ENCODE data around the gene RGS3.
"Not testable (repeated sequence)": the region's sequence is repeated elsewhere in the genome, so short reads cannot be mapped to it uniquely, and the experiment has no call there.

RGS3 gene

DNA sequence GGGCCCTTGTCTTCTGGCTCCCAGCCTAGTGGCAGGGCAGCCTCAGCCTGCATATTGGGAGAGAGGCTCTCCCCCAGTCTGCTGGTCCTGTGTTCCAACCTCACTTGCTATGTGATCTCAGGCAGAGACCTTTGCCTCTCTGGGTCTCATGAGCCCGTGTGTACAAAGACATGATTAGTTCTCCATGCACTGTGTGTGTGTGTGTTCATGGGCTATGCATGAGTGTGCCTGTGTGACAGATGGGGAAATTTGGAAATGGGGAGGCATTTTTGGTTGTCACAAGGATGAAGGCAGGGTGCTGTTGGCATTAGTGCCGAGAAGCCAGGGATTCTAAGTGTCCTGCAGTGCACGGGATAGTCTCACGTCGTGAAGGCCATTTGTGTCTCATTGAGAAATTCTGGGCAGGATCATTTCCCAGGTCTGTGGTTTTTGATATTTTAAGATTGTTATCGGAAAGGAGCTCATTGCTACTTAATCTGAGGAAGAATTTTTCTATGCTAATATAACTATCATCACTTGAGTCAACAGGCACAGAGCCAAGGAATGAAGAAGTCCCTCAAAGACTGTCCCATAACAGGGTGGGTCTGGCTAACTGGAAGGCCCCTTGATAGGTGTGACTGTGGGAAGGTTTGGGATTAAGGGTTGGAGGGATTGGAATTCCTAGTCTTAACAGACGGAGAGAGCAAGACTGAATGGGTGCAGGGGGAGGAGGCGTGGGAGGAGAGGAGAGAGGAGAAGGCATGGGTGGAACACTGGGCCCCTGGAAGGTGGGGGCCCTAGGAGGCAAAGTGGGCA is 168.5 kb downstream of the RGS3 start:
- no peak for DNase-seq (ENCODE audit: low read depth in 4 of 4, low spot score in 1 of 4)

DNA sequence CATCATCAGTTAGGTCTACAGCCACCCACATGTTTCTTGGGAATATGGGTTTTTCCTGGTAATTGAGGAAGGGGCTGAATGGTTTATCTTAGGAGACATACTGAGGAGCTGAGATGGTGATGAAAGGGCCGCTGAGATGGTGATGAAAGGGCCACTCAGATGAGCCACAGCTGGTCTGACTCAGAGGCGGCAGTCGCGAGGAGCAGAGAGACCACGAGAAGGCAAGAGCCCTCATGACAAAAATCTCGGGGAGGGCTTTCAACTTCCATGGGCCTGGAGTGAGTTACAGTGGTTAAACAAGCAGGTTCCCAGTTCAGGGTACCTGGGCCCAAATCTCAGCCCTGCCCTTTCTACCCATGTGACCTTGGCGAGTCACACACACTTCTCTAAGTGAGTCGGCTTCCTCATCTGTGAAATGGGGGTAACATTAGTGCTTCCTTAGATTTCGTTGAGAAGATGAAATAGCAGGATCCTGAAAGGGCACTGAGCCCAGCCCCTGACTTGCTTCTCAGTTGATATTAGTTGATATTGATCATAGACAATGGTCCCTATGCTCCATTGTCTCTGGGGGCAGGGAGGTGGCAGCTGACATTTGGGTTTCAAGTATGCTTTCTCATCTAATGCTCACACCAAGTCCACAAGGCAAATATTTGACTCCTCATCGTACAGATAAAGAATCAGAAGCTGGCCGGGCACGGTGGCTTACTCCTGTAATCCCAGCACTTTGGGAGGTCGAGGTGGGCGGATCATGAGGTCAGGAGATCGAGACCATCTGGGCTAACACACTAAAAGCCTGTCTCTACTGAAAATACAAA is 169.5 kb downstream of the RGS3 start:
- no peak for DNase-seq (ENCODE audit: low read depth in 4 of 4, low spot score in 1 of 4)

DNA sequence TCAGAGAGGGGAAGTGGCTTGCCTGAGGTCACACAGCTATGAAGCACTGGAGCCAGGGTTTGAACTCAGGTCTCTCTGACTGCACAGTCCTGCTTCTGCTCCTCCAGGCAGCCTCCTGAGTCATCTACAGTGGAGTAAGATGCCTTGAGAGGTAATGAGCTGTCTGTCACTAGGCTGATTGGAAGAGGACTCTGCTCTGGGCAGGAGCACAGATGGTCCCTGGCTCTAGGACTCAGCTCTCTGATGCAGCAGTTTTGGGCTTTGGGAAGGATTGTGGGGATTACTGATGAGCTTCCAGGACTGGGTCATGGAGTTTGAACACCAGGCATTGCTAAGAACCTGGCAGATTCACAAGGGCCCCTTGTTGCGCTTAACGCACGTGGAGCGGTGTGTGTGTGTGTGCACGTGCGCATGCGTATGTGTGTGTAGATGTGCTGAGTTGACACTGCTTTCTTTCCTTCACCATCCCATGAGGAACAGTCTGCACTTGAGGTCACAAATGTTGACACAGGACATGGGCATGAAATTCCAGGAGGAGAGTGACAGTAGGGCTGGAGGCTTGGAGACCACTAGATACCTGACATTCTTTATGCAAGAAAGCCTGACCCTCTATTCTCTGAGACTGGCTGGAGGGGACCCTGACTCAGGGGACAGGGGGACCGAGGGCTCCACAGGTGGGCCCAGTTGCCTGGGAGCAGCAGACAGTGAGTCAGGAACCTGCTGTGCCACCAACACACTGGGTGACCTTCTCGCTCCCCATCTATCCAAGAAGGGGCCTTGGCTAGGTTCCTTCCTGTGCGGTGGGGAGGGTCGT is 170.5 kb downstream of the RGS3 start:
- no peak for DNase-seq (ENCODE audit: low read depth in 4 of 4, low spot score in 1 of 4)

DNA sequence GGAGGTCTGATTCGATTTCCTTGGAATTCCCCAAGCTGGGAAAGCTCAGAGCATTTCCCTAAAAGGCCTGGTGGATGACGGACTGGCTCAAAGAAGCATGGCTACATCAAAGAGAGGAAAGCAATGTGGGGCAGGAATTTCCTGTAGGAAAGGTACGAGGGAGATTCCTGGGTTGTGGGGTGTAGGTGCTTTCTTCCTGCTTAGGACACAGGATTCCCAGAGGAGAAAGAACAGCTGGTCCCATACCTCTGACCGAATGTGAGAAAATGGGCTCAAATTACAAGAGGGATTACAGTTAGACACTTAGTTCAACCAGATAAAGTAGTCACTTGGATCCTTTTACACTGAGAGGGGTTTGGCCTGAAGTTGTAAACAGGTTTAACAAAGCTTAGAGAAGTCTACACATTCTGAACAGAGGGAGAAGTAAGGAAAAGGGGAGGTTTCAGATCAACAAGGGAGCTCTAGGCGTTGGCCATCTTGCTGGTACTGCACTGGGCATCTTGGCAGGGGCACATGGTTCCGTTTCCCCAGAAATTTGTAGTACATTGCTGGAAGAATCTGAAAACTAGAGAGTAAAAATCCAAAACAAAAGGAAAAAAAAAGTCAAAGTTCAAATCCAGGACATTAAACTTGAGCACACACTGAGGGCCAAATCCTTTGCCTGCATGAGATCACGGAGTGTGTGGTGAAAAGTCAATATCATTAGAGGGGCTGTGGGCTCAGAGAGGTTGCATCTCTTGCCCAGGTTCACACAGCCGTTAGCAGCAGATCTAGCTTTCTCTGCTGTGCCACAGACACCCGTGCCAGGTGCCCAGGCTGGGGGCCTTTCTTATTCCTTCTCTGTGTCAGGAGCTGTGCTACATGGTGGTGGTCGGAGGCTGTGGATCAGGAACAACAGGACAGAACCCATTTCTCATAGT is 171.3 kb downstream of the RGS3 start:
- no peak for DNase-seq (ENCODE audit: low read depth in 4 of 4, low spot score in 1 of 4)

DNA sequence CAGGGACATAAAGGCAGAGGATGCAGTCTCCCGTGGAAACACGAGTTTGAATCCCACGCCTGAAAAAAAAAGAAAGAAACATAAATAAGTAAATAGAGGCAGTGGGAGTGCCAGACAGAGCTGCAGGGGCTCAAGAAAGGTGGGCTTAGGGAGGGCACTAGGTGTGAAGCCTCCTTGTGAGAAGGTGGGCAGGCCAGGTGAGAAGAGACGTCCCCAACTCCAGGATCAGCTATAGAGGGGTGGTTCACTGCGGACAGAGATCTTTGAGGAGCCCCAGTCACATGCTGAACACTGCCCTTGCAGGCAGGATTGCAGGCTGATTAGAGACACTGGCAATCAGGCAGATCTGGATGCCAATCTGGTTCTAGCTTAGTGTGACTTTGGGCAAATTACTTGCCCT is 172.1 kb downstream of the RGS3 start:
- no peak for DNase-seq (ENCODE audit: low read depth in 4 of 4, low spot score in 1 of 4)

DNA sequence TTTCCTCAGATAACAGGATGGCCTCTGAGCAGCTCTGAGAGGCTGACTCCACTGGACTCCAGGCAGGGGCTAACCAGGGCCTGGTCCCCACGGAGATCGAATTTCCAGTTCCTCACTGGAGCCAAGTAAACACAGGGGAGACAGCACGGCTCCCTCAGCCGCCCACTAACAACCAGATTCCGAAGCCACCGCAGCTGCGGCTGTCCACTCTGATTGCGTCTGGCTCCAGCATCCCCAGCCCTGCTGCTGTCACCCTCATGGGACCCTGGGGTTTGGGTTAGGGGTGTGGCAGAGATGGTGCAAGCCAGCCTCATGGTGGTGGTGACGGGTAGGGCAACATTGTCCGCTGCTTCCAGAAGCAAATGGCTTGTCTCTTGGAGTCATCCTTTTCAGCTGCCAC is 172.6 kb downstream of the RGS3 start:
- no peak for DNase-seq (ENCODE audit: low read depth in 4 of 4, low spot score in 1 of 4)

DNA sequence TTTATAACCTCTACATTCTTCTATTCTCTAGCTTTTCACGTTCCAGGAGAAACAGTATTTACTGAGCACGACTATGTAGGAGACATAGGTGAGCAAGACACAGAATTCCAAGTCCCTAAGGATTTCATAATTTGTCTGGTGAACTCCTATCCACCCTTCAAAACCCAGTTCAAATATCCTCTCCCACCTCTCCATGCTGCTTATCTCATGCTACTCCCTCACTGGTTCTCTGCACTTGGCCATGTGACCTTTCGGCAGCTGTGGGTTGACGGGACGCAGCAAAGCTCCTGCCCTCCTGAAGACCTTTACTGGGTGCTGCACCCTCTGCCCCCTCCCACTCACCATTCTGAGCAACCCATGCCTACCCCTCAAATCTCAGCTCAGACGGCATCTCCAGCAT is 173.2 kb downstream of the RGS3 start:
- no peak for DNase-seq (ENCODE audit: low read depth in 4 of 4, low spot score in 1 of 4)

DNA sequence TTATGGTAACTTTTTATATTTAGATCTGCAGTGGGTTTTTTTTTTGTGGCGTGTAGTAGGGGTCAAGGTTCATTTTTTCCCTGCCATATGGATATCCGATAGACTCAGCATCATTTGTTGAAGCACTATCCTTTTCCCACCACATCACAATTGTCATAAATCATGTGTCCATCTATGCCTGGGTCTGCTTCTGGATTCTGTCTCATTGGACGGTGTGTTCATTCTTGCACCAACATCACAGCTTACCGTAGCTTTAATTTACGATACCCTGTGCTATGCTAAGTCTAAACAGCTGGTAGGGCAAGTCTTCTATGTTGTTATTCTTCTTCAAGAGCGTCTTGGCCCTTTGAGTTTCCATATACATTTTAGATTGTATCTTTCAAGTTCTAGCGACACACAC is 175.0 kb downstream of the RGS3 start:
- no peak for DNase-seq (ENCODE audit: low read depth in 4 of 4, low spot score in 1 of 4)

DNA sequence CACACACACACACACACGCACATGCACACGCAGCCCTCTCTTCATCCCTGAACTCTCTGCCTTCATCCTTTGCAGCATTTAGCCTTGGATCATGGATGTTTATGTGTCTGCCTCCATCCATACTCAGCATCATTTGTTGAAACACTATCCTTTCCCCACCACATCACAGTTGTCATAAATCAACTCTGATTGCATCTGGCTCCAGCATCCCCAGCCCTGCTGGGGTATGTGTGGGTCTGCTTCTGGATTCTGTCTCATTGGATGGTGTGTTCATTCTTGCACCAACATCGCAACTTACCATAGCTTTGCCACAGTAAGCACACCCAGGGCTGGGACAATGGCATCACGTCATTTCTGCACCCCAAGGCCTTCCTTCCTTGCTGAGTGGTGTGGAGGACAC is 175.4 kb downstream of the RGS3 start:
- no peak for DNase-seq (ENCODE audit: low read depth in 4 of 4, low spot score in 1 of 4)

DNA sequence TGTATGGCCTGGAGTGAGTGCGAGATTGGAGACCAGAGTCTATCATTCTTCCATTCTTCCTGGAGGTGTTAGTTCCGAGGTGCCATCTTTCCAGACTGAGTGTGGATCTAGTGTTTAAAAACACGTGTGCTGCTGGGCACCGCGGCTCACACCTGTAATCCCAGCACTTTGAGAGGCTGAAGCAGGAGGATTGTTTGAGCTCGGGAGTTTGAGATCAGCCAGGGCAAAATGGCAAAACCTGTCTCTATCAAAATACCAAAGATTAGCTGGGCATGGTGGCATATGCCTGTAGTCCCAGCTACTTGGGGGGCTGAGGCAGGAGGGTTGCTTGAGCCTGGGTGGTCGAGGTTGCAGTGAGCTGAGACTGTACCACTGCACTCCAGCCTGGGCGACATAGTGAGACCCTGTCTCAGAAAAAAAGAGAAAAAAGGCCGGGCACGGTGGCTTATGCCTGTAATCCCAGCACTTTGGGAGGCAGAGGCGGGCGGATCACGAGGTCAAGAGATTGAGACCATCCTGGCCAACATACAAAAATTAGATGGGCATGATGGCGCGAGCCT is 176.0 kb downstream of the RGS3 start:
- DNase-seq (ENCODE audit: low read depth in 4 of 4, low spot score in 1 of 4), result not testable (repeated sequence)

DNA sequence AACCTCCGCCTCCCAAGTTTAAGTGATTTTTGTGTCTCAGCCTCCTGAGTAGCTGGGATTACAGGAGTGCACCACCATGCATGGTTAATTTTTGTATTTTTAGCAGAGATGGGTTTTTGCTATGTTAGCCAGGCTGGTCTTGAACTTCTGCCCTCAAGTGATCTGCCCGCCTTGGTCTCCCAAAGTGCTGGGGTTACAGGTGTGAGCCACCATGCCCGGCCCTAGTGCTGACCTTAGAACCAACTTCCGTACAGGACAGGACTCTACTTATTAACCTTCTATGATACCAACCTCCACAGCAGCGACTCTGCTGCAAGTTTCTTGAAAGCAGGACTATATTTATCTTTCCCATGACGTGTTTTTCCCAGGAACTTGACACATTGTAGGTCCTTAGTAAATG is 176.9 kb downstream of the RGS3 start:
- no peak for DNase-seq (ENCODE audit: low read depth in 4 of 4, low spot score in 1 of 4)

DNA sequence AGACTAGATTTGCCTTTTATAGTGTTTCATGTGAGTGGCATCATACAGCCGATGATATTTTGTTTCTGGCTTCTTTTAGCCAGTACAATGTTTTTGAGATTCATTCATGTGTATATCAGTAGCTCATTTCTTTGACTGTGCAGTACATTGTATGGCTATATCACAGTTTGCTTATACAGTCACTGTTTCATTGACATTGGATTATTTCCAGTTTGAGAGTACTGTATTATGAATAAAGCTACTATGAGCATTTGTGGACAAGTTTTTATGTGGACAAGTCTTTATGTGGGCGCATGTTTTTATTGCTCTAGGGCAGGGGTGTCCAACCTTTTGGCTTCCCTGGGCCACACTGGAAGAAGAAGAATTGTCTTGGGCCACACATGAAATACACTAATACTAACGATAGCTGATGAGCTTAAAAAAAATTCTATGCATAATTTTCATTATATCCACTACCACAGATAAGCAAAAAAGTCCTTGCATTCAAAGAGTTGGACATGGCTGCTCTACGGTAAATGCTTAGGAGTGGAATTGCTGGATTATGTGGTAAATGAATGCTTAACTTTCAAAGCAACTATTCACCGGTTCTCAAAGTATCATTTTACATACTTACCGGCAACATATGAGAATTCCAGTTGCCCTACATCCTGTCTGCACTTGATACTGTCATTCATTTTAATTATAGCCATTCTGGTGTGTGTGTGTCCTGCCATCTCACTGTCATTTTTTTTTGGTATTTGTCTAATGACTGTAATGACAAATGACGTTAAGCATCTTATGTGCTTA is 177.8 kb downstream of the RGS3 start:
- DNase-seq (ENCODE audit: low read depth in 4 of 4, low spot score in 1 of 4), result no peak

DNA sequence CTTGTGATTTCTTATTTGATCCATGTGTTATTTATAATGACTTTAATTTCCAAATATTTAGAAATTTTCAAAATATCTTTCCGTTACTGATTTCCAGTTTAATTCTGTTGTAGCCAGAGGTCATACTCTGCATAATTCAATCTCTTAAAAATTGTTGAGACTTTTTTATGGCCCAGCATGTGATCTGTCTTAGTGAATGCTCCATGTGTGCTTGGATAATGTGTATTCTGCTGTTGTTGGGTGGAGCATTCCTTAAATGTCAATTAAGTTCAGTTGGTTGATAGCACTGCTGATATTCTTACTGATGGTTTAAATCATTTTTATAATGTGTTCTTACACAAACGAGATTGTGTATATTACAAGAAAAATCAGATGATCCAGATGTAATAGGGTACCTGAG is 180.8 kb downstream of the RGS3 start:
- DNase-seq (ENCODE audit: low read depth in 4 of 4, low spot score in 1 of 4), result no peak

DNA sequence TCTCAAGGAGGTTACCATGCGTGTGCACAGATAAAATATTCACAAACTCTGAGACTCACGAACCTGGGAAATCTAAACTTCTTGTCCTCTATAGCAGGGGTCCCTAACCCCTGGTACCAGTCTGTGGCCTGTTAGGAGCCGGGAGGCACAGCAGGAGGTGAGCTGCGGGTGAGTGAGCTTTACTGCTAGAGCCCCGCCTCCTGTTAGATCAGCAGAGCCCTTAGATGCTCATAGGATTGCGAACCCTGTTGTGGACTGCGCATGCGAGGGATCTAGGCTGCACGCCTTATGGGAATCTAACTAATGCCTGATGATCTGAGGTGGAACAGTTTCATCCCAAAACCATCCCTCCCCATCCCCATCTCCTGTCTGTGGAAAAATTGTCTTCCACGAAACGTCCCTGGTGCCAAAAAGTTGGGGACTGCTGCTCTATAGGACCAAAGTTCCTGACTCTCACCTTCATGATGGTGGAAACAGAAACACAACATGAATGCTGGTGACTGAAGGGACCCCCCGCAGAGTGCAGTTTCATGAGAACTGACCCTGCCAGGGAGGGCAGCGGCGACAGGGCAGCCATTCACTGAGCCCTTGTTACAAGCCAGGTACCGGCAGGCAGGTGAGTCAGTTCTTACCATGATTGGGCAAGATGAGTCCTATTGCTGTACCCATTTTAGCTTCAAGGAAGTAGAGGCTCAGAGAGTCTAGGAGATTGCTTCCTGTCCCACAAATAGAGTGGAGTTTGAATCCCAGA is 181.9 kb downstream of the RGS3 start:
- DNase-seq (ENCODE audit: low read depth in 4 of 4, low spot score in 1 of 4), result no peak

DNA sequence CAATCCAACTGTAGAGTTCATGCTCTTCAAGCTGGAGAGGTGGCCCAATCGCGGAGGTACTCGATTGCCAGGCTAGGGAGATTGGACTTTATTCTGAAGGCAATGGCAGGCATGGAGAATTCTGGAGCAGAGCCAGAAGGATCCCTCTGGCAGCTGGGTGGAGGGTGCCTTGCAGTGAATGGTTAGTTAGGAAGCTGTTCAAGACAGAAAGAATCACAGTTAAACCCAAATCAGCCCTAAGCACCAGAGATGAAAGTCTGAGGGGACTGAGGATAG is 182.4 kb downstream of the RGS3 start:
- no peak for DNase-seq (ENCODE audit: low read depth in 4 of 4, low spot score in 1 of 4)

DNA sequence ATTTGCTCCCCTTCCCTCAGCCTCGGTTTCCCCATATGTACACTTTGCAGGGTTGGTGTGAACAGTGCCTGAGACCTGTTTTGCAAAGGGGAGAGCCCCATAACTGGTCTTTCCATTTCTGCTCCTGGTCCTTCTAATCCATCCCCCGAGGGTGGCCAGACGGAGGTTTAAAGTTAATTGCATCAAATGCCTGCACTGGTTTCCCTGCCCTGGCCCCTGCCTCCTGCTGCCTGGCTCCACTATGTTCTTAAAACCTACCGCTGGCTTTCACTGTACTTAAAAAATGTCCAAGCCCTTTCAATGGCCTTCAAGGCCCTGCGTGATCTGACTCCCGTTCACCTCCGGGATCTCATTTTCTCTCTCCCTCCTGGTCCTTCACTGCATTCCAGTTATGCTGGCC is 183.0 kb downstream of the RGS3 start:
- DNase-seq (ENCODE audit: low read depth in 4 of 4, low spot score in 1 of 4), result no peak

Measured in stimulated activated CD4-positive, alpha-beta T cell treated with anti-CD3 and anti-CD28 coated beads, Interleukin-1b, Interleukin-23, amount 100 ng/mL, for 24 hours (primary cell).